K562 (cell line): ENCODE measurements around the gene FIZ1. TPM values are rescaled to one million over a fixed set of nuclear protein-coding genes. Genes with fewer than 3 reads are reported as not detected.

Source experiments
- CEBPZ ChIP-seq: fragments of 150-350 bp; IDR thresholded peaks from 2 replicates; pipeline ENCODE4 v1.6.1; 2014; ENCODE audit warnings: low read depth, mild to moderate bottlenecking, low read length, borderline replicate concordance
- CLOCK ChIP-seq: fragments of 250-450 bp; sonication (Bioruptor Pico); IDR thresholded peaks from 2 replicates; pipeline ENCODE4 v1.4.0; 2020; ENCODE audit warnings: mild to moderate bottlenecking, moderate library complexity, borderline replicate concordance
- ELK3 ChIP-seq: fragments of 450-650 bp; formaldehyde crosslinking; IDR thresholded peaks from 2 replicates; pipeline ENCODE4 v1.4.0; 2020; ENCODE audit warnings: mild to moderate bottlenecking
- PHF21A ChIP-seq: fragments of 450-650 bp; IDR thresholded peaks from 2 replicates; pipeline ENCODE4 v1.6.1; 2017; ENCODE audit warnings: low read depth, borderline replicate concordance
- REST ChIP-seq, 2 experiments: fragments of 450-650 bp; formaldehyde crosslinking in 1 of 2; IDR thresholded peaks; 2 replicates each; pipeline versions ENCODE4 v1.4.0 to v1.6.1; 2014 to 2020; ENCODE audit warnings: mild to moderate bottlenecking in 2 of 2, borderline replicate concordance in 1 of 2, low read depth in 1 of 2
- SMAD3 ChIP-seq: fragments of 450-650 bp; formaldehyde crosslinking; conservative IDR thresholded peaks from 2 replicates; pipeline ENCODE4 v1.4.0; 2020; ENCODE audit warnings: mild to moderate bottlenecking
- SMARCA4 ChIP-seq: fragments of 450-650 bp; IDR thresholded peaks from 2 replicates; pipeline ENCODE4 v1.6.1; 2016
- SRSF7 ChIP-seq: fragments of 200-400 bp; formaldehyde crosslinking; optimal IDR thresholded peaks from 2 replicates; pipeline ENCODE3; 2017; ENCODE audit warnings: mild to moderate bottlenecking, low read depth, low read length
- ZBED1 ChIP-seq: IDR thresholded peaks from 2 replicates; pipeline ENCODE4 v1.6.1; 2014
- polyA plus RNA-seq, 8 experiments: library from polyadenylated mRNA; depleted of rRNA in 4 of 8; stranded (reverse) in 5 of 8; unstranded in 3 of 8; fragments of >200 nt; fragmentation: Nextera tagmentation in 2 of 8; fragmentation: Illumina TruSeq in 1 of 8; extraction: Ambion mirVana in 2 of 8; extraction: Trizol in 1 of 8; gene quantifications; 2 replicates each; pipeline versions ENCODE4 v1.2.1 to v1.2.3, GENCODE V29; 2011 to 2014; ENCODE audit warnings: inconsistent platforms in 1 of 8, missing spikeins in 1 of 8
- total RNA-seq, 7 experiments: library from RNA; depleted of rRNA in 6 of 7; stranded (reverse); fragments of >200 nt in 6 of 7; fragmentation: Illumina TruSeq in 2 of 7; extraction: Trizol in 2 of 7; gene quantifications; 2 replicates each; pipeline versions ENCODE4 v1.2.1 to v1.2.3, GENCODE V29; 2011 to 2021; ENCODE audit warnings: low replicate concordance in 1 of 7

FIZ1 gene
- total and polyA plus RNA-seq, 9 of the 15 experiments (the other 6 are each of a cell fraction or from before 2014, with no cell fraction given): 0.79 to 17.5 (median 5.5) TPM

- no peak for TF ChIP-seq CLOCK
- TF ChIP-seq SMAD3 (CRISPR knock-in tag): no peak
- TF ChIP-seq CEBPZ: no peak
- peak; percentile 80; the same call in 1 of the 2 replicates for TF ChIP-seq PHF21A
- TF ChIP-seq ELK3 (CRISPR knock-in tag): no peak
- no peak for TF ChIP-seq SMARCA4
- peak; percentile 23; the same call in 1 of the 2 replicates for TF ChIP-seq ZBED1
- TF ChIP-seq REST (IDR thresholded peaks at IDR 0.05; ENCODE audit: borderline replicate concordance): no peak; the same call in 1 of the 2 replicates
- TF ChIP-seq REST (CRISPR knock-in tag; IDR thresholded peaks at IDR 0.05; ENCODE audit: low read depth): no peak
- no peak for TF ChIP-seq SRSF7
These were observed 43.9 kb upstream of the FIZ1 start, which contains the start of gene ZNF581 (continued) for GRCh38 chr19:55643003-55643886.
